GM12878 (cell line): Measurements from ENCODE around the gene ACOT13. TPM values are rescaled to one million over a fixed set of nuclear protein-coding genes. Genes with fewer than 3 reads are reported as not detected.
A peak's percentile ranks its signal among the peaks of the same experiment; 100 is the strongest.
"Not testable (repeated sequence)": the region's sequence is repeated elsewhere in the genome, so short reads cannot be mapped to it uniquely, and the experiment has no call there.

ENCODE experiments used
- ATAC-seq: fragments of 200-7000 bp; cut with Tn5 transposase; 3 replicates; pipeline ENCODE4 v1.9.1; 2020; ENCODE audit warnings: mild to moderate bottlenecking, moderate library complexity
- BruUV-seq: library from RNA; stranded (reverse); fragments of 400-500 nt; replicated peaks from 2 replicates; lab custom pipeline; 2021; lab: Mats Ljungman, UMichigan
- CTCF ChIA-PET: fragments of 300-600 bp; sonication (Branson Sonifier 250); formaldehyde crosslinking; extraction: SDS; loops from one replicate; lab custom pipeline; 2021; ENCODE audit warnings: inconsistent platforms; lab: Yijun Ruan, JAX
- POLR2A ChIA-PET: fragments of 350-600 bp; formaldehyde crosslinking; extraction: SDS; loops from one replicate; lab custom pipeline; 2021; ENCODE audit warnings: inconsistent platforms; lab: Charles Lee
- RAD21 ChIA-PET: fragments of 300-600 bp; sonication (Branson Sonifier 250); formaldehyde crosslinking; loops from one replicate; lab custom pipeline; 2023; ENCODE audit warnings: antibody characterized with exemption; ENCODE audit not compliant: unreplicated experiment; lab: Charles Lee
- SMC1A ChIA-PET: fragments of 300-600 bp; sonication (Branson Sonifier 250); formaldehyde crosslinking; loops from one replicate; lab custom pipeline; 2023; ENCODE audit not compliant: unreplicated experiment, uncharacterized antibody; lab: Charles Lee
- DNase-seq: peaks from one replicate; pipeline ENCODE4 v3.0.0-alpha.2; 2011; ENCODE audit warnings: low read depth, low spot score
- FAIRE-seq: peaks from 3 replicates; lab custom pipeline; 2011; peaks lifted over from hg19 to GRCh38; lab: Jason Lieb, UNC
- H2AFZ ChIP-seq: 2 replicates; pipeline ENCODE4 v1.6.0; 2011; ENCODE audit warnings: low read depth, low read length, control low read depth; ENCODE audit not compliant: control insufficient read depth
- H3K27ac ChIP-seq: 2 replicates; pipeline ENCODE4 v1.5.1; 2011; ENCODE audit warnings: control low read depth; ENCODE audit not compliant: control insufficient read depth, insufficient read depth
- H3K27me3 ChIP-seq, 2 experiments: replicated peaks in 1 of 2; 2 replicates each; pipeline versions ENCODE4 v1.6.0 to v1.6.1; 2011; ENCODE audit warnings: low read length in 1 of 2; ENCODE audit not compliant: control insufficient read depth in 2 of 2, insufficient read depth in 2 of 2
- H3K36me3 ChIP-seq, 2 experiments: 2 replicates each; pipeline ENCODE4 v1.5.1; 2011; ENCODE audit warnings: low read length in 1 of 2; ENCODE audit not compliant: control insufficient read depth in 2 of 2, insufficient read depth in 2 of 2
- H3K4me1 ChIP-seq: 2 replicates; pipeline ENCODE4 v1.6.1; 2011; ENCODE audit warnings: mild to moderate bottlenecking, low read length, moderate library complexity, mixed read lengths; ENCODE audit not compliant: control insufficient read depth, insufficient read depth
- H3K4me2 ChIP-seq: 2 replicates; pipeline ENCODE4 v1.6.0; 2011; ENCODE audit warnings: control low read depth; ENCODE audit not compliant: control insufficient read depth, insufficient read depth
- H3K4me3 ChIP-seq: fragments of 200-600 bp; sonication (generic); 2 replicates; pipeline ENCODE4 v1.5.1; 2016
- H3K79me2 ChIP-seq: 2 replicates; pipeline ENCODE4 v1.6.0; 2011; ENCODE audit warnings: low read length; ENCODE audit not compliant: control insufficient read depth, insufficient read depth
- H3K9ac ChIP-seq: 2 replicates; pipeline ENCODE4 v1.8.0; 2011; ENCODE audit warnings: low read length, control low read depth, mixed read lengths; ENCODE audit not compliant: control insufficient read depth, insufficient read depth
- H3K9me3 ChIP-seq: replicated peaks from 3 replicates; pipeline ENCODE4 v1.5.1; 2011; ENCODE audit warnings: mild to moderate bottlenecking, low read length; ENCODE audit not compliant: control insufficient read depth, insufficient read depth
- H4K20me1 ChIP-seq: 2 replicates; pipeline ENCODE4 v1.6.0; 2011; ENCODE audit not compliant: control insufficient read depth, insufficient read depth
- E2F8 ChIP-seq: fragments of 450-650 bp; IDR thresholded peaks from 2 replicates; pipeline ENCODE4 v1.6.1; 2018; ENCODE audit warnings: mild to moderate bottlenecking, low read depth, moderate library complexity; ENCODE audit not compliant: partially characterized antibody
- MLLT1 ChIP-seq: fragments of 450-650 bp; IDR thresholded peaks from 2 replicates; pipeline ENCODE4 v1.6.1; 2016; ENCODE audit warnings: mild to moderate bottlenecking
- NFYB ChIP-seq: IDR thresholded peaks from 2 replicates; pipeline ENCODE4 v1.6.1; 2011; ENCODE audit warnings: low read depth, mild to moderate bottlenecking, low read length, improper control_type of control experiment, moderate library complexity; ENCODE audit not compliant: insufficient read depth
- WGBS: methylation state at CpG from one replicate; pipeline ENCODE4 v1.1.6; 2016; ENCODE audit warnings: low lambda C conversion rate; ENCODE audit not compliant: insufficient replicate concordance, insufficient coverage; ENCODE audit errors: missing lambda C conversion rate; 5-methylcytosine and 5-hydroxymethylcytosine counted together
- in situ Hi-C: fragments of 300-500 bp; cut with MboI; formaldehyde crosslinking; loops from 9 replicates; pipeline ENCODE4 v1.14.3; 2018; ENCODE audit warnings: mixed read lengths
- intact Hi-C: fragments of 100-400 bp; cut with micrococcal nuclease; formaldehyde crosslinking; loops from one replicate; pipeline ENCODE4 v1.14.2; 2022; ENCODE audit not compliant: unreplicated experiment
- polyA plus RNA-seq, 11 experiments: library from polyadenylated mRNA; depleted of rRNA in 4 of 11; unstranded in 6 of 11; stranded (reverse) in 5 of 11; fragments of >200 nt; fragmentation: Nextera tagmentation in 4 of 11; fragmentation: Illumina TruSeq in 1 of 11; extraction: Ambion mirVana in 4 of 11; extraction: Trizol in 1 of 11; gene quantifications; 1 replicate in 1 of 11; 2 replicates in 10 of 11; pipeline versions ENCODE4 v1.2.1 to v1.2.3, GENCODE V29; 2011 to 2016; ENCODE audit warnings: inconsistent platforms in 2 of 11, missing spikeins in 2 of 11, low read depth in 1 of 11
- total RNA-seq, 4 experiments: library from RNA; depleted of rRNA in 3 of 4; stranded (reverse); fragments of >200 nt in 3 of 4; fragmentation: Illumina TruSeq in 1 of 4; extraction: Trizol in 1 of 4; gene quantifications; 2 replicates each; pipeline versions ENCODE4 v1.2.1 to v1.2.3, GENCODE V29; 2013 to 2021

ACOT13 gene
- total and polyA plus RNA-seq, 10 of the 15 experiments (the other 5 are each of a cell fraction or from before 2014, with no cell fraction given), result 6.0 to 60.6 (median 36.6) TPM

GRCh38 chr6:24667378-24667803 is 514 bp downstream of the ACOT13 start (continued):
- no peak for TF ChIP-seq E2F8

- H3K27ac ChIP-seq, in situ Hi-C loops, H4K20me1 ChIP-seq, BruUV-seq, H3K9me3 ChIP-seq, H3K27me3 ChIP-seq, H2AFZ ChIP-seq, ATAC-seq, FAIRE-seq, RAD21 ChIA-PET, DNase-seq, POLR2A ChIA-PET, intact Hi-C loops: not testable (repeated sequence)
- Histone ChIP-seq H3K4me1 (peaks cover 10% of the 10 kb centered on the region), H3K4me3 (peak overlapping the region; percentile 94), H3K9ac (peak overlapping the region; percentile 89), H3K36me3 (peaks cover 0 to 12% of the 10 kb centered on the region in 2 experiments; a peak in 2 of 4 replicates), H3K4me2 (peak overlapping the region; percentile 90), H3K79me2 (peaks cover 39% of the 10 kb centered on the region)
- TF ChIP-seq NFYB (peak; percentile 64), MLLT1 (peak; percentile 70; the same call in 1 of the 2 replicates)
- SMC1A ChIA-PET, result interaction anchor here (1.1 kb wide), 1 partner anchor 49 kb away, joined by 4 read pairs; no protein-coding TSS in a partner anchor
- WGBS, result 98% methylated on average over 17 of the region's 18 CpGs
- CTCF ChIA-PET, result interaction anchor here (1.5 kb wide), 1 partner anchor 88 kb away, joined by 6 read pairs; no protein-coding TSS in a partner anchor
Observed at GRCh38 chr6:24668066-24668996, 1.5 kb downstream of the ACOT13 start.
